WTC11 (cell line): ENCODE data around the gene KCNJ6. TPM values are rescaled to one million over a fixed set of nuclear protein-coding genes. Genes with fewer than 3 reads are reported as not detected.

Source experiments
- CBFB ChIP-seq: sonication (generic); formaldehyde crosslinking; IDR thresholded peaks from 2 replicates; pipeline ENCODE4 v1.8.1; 2022; ENCODE audit warnings: mild to moderate bottlenecking, low read depth, missing genetic modification reagents
- ELF4 ChIP-seq: sonication (generic); formaldehyde crosslinking; IDR thresholded peaks from 2 replicates; pipeline ENCODE4 v1.8.1; 2022; ENCODE audit warnings: low read depth, mild to moderate bottlenecking, moderate library complexity, missing genetic modification reagents
- EMX1 ChIP-seq: fragments of 250-450 bp; sonication (Bioruptor Pico); IDR thresholded peaks from 2 replicates; pipeline ENCODE4 v1.8.0; 2021; ENCODE audit warnings: mild to moderate bottlenecking
- ESRRA ChIP-seq: sonication (generic); formaldehyde crosslinking; IDR thresholded peaks from 2 replicates; pipeline ENCODE4 v1.8.1; 2022; ENCODE audit warnings: mild to moderate bottlenecking, missing genetic modification reagents, borderline replicate concordance
- FOXK1 ChIP-seq: sonication (generic); formaldehyde crosslinking; IDR thresholded peaks from 2 replicates; pipeline ENCODE4 v1.8.0; 2022; ENCODE audit warnings: mild to moderate bottlenecking, moderate library complexity, missing genetic modification reagents
- FOXP1 ChIP-seq: sonication (generic); formaldehyde crosslinking; IDR thresholded peaks from 2 replicates; pipeline ENCODE4 v1.8.0; 2022; ENCODE audit warnings: missing genetic modification reagents, mild to moderate bottlenecking, moderate library complexity, borderline replicate concordance
- GABPB1 ChIP-seq: sonication (generic); formaldehyde crosslinking; IDR thresholded peaks from 2 replicates; pipeline ENCODE4 v1.8.1; 2023; ENCODE audit warnings: mild to moderate bottlenecking, missing genetic modification reagents
- HMGA2 ChIP-seq: fragments of 250-450 bp; sonication (Bioruptor Pico); IDR thresholded peaks from 2 replicates; pipeline ENCODE4 v1.4.0; 2021; ENCODE audit warnings: mild to moderate bottlenecking, moderate library complexity
- KAT7 ChIP-seq: sonication (generic); formaldehyde crosslinking; IDR thresholded peaks from 2 replicates; pipeline ENCODE4 v1.8.1; 2023; ENCODE audit warnings: missing genetic modification reagents, mild to moderate bottlenecking, borderline replicate concordance
- MYBL2 ChIP-seq: sonication (generic); formaldehyde crosslinking; IDR thresholded peaks from 2 replicates; pipeline ENCODE4 v1.8.1; 2023; ENCODE audit warnings: mild to moderate bottlenecking, moderate library complexity, missing genetic modification reagents
- NFE2L1 ChIP-seq: sonication (generic); formaldehyde crosslinking; IDR thresholded peaks from 2 replicates; pipeline ENCODE4 v1.8.1; 2023; ENCODE audit warnings: missing genetic modification reagents
- NR1H2 ChIP-seq: sonication (generic); formaldehyde crosslinking; IDR thresholded peaks from 2 replicates; pipeline ENCODE4 v1.9.0; 2021; ENCODE audit warnings: mild to moderate bottlenecking, moderate library complexity, missing genetic modification reagents
- SMAD4 ChIP-seq: sonication (generic); formaldehyde crosslinking; IDR thresholded peaks from 2 replicates; pipeline ENCODE4 v1.8.0; 2022; ENCODE audit warnings: mild to moderate bottlenecking, missing genetic modification reagents
- SOX15 ChIP-seq: fragments of 250-450 bp; sonication (Bioruptor Pico); IDR thresholded peaks from 2 replicates; pipeline ENCODE4 v1.9.0; 2021; ENCODE audit warnings: mild to moderate bottlenecking
- TEAD1 ChIP-seq: sonication (generic); formaldehyde crosslinking; IDR thresholded peaks from 2 replicates; pipeline ENCODE4 v1.8.0; 2022; ENCODE audit warnings: mild to moderate bottlenecking, missing genetic modification reagents
- ZNF138 ChIP-seq: sonication (generic); formaldehyde crosslinking; conservative IDR thresholded peaks from 2 replicates; pipeline ENCODE4 v1.8.1; 2022; ENCODE audit warnings: mild to moderate bottlenecking, moderate library complexity, missing genetic modification reagents
- ZNF219 ChIP-seq: sonication (generic); formaldehyde crosslinking; IDR thresholded peaks from 2 replicates; pipeline ENCODE4 v1.8.0; 2023; ENCODE audit warnings: missing genetic modification reagents, mild to moderate bottlenecking, borderline replicate concordance
- ZNF232 ChIP-seq: sonication (generic); formaldehyde crosslinking; IDR thresholded peaks from 2 replicates; pipeline ENCODE4 v1.8.0; 2022; ENCODE audit warnings: mild to moderate bottlenecking, missing genetic modification reagents
- ZNF416 ChIP-seq: fragments of 250-450 bp; sonication (Bioruptor Pico); IDR thresholded peaks from 2 replicates; pipeline ENCODE4 v1.9.0; 2021; ENCODE audit warnings: mild to moderate bottlenecking, inconsistent platforms
- ZNF423 ChIP-seq: fragments of 250-450 bp; sonication (Bioruptor Pico); IDR thresholded peaks from 2 replicates; pipeline ENCODE4 v2.1.2; 2022; ENCODE audit warnings: mild to moderate bottlenecking, moderate library complexity
- ZNF671 ChIP-seq: fragments of 250-450 bp; sonication (Bioruptor Pico); IDR thresholded peaks from 2 replicates; pipeline ENCODE4 v1.8.0; 2021; ENCODE audit warnings: mild to moderate bottlenecking
- total RNA-seq: library from RNA; stranded (reverse); gene quantifications from 3 replicates; pipeline ENCODE4 v1.2.3, GENCODE V29; 2021
- TF ChIP-seq, protein P1 (sequence below): sonication (generic); formaldehyde crosslinking; IDR thresholded peaks from 2 replicates; pipeline ENCODE4 v1.8.1; 2023; ENCODE audit warnings: mild to moderate bottlenecking, missing genetic modification reagents
- TF ChIP-seq, protein P2 (sequence below): sonication (generic); formaldehyde crosslinking; IDR thresholded peaks from 2 replicates; pipeline ENCODE4 v1.8.1; 2022; ENCODE audit warnings: mild to moderate bottlenecking, moderate library complexity, missing genetic modification reagents
- TF ChIP-seq, protein P3 (sequence below): fragments of 250-450 bp; sonication (Bioruptor Pico); IDR thresholded peaks from 2 replicates; pipeline ENCODE4 v1.9.0; 2021; ENCODE audit warnings: mild to moderate bottlenecking
- TF ChIP-seq, protein P4 (sequence below): fragments of 250-450 bp; sonication (Bioruptor Pico); IDR thresholded peaks from 2 replicates; pipeline ENCODE4 v1.9.0; 2021; ENCODE audit warnings: mild to moderate bottlenecking, borderline replicate concordance
- TF ChIP-seq, protein P5 (sequence below): sonication (generic); formaldehyde crosslinking; IDR thresholded peaks from 2 replicates; pipeline ENCODE4 v1.8.1; 2022; ENCODE audit warnings: mild to moderate bottlenecking, missing genetic modification reagents, moderate library complexity, borderline replicate concordance
- TF ChIP-seq, protein P6 (sequence below): sonication (generic); formaldehyde crosslinking; IDR thresholded peaks from 2 replicates; pipeline ENCODE4 v1.8.0; 2022; ENCODE audit warnings: mild to moderate bottlenecking, missing genetic modification reagents
- TF ChIP-seq, protein P7 (sequence below): sonication (generic); formaldehyde crosslinking; IDR thresholded peaks from 2 replicates; pipeline ENCODE4 v1.8.0; 2023; ENCODE audit warnings: missing genetic modification reagents
- TF ChIP-seq, protein P8 (sequence below): sonication (generic); formaldehyde crosslinking; IDR thresholded peaks from 2 replicates; pipeline ENCODE4 v1.8.0; 2022; ENCODE audit warnings: mild to moderate bottlenecking, missing genetic modification reagents

The KCNJ6 gene
- total RNA-seq, 1 experiment from 2014 or later = 0.35 TPM

DNA sequence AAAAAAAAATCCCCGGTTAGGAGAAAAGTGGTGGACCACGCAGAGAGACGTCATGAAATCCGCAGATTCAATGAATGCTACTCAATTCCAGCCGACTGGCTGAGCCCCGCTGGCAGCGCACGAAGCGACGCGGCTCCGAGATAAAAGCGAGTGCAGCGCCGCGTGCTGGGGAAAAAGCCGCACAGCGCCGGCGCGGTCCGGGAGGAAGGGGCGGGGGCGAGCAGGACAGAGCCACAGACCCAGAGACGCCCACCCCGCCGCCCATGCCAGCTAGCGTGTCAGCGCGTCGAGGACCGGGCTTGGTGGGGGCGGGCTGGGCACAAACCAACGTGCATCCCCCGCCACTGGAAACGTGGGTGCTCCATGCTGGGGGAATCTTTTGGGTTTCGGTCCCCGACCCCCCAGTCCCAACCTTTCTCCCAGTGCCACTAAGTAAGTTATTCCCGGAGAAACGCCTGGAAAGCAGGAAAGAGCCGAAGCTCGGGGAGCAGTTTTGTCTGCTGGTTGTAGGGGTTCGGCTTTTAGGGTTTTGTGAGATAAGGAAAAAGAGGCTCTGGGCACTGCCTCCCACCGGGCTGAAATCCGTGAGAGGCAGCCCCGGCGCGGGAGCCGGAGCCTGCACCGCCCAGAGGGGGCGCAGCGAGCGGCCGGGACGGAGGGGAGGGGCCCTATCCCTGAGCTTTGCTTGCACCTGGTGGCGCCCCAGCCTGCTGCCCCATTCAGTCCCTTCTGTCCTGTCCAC, at the start of gene KCNJ6 (continued):
- TF ChIP-seq EMX1 (CRISPR knock-in tag) = no peak
- TF ChIP-seq, protein P1, sequence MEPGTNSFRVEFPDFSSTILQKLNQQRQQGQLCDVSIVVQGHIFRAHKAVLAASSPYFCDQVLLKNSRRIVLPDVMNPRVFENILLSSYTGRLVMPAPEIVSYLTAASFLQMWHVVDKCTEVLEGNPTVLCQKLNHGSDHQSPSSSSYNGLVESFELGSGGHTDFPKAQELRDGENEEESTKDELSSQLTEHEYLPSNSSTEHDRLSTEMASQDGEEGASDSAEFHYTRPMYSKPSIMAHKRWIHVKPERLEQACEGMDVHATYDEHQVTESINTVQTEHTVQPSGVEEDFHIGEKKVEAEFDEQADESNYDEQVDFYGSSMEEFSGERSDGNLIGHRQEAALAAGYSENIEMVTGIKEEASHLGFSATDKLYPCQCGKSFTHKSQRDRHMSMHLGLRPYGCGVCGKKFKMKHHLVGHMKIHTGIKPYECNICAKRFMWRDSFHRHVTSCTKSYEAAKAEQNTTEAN (CRISPR knock-in tag) = no peak
- peak; percentile 60; the same call in 1 of the 2 replicates for TF ChIP-seq TEAD1 (CRISPR knock-in tag)
- TF ChIP-seq SOX15 = no peak
- no peak for TF ChIP-seq KAT7 (CRISPR knock-in tag)
- TF ChIP-seq FOXP1 = 0 out of 2 replicates have a peak, but pooled peaks have one; percentile 41
- no peak for TF ChIP-seq HMGA2
- no peak for TF ChIP-seq ESRRA
- peak; percentile 58; the same call in 1 of the 2 replicates for TF ChIP-seq MYBL2 (CRISPR knock-in tag)
- TF ChIP-seq NR1H2 = no peak
- TF ChIP-seq, protein P2, sequence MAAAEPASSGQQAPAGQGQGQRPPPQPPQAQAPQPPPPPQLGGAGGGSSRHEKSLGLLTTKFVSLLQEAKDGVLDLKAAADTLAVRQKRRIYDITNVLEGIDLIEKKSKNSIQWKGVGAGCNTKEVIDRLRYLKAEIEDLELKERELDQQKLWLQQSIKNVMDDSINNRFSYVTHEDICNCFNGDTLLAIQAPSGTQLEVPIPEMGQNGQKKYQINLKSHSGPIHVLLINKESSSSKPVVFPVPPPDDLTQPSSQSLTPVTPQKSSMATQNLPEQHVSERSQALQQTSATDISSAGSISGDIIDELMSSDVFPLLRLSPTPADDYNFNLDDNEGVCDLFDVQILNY (CRISPR knock-in tag) = peak; percentile 67; the same call in 1 of the 2 replicates
- TF ChIP-seq ZNF138 (CRISPR knock-in tag) = no peak
- TF ChIP-seq GABPB1 (CRISPR knock-in tag) = no peak
- TF ChIP-seq NFE2L1 (CRISPR knock-in tag) = no peak
- TF ChIP-seq, protein P3, sequence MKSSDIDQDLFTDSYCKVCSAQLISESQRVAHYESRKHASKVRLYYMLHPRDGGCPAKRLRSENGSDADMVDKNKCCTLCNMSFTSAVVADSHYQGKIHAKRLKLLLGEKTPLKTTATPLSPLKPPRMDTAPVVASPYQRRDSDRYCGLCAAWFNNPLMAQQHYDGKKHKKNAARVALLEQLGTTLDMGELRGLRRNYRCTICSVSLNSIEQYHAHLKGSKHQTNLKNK (CRISPR knock-in tag) = no peak
- no peak for TF ChIP-seq CBFB
- TF ChIP-seq, protein P4, sequence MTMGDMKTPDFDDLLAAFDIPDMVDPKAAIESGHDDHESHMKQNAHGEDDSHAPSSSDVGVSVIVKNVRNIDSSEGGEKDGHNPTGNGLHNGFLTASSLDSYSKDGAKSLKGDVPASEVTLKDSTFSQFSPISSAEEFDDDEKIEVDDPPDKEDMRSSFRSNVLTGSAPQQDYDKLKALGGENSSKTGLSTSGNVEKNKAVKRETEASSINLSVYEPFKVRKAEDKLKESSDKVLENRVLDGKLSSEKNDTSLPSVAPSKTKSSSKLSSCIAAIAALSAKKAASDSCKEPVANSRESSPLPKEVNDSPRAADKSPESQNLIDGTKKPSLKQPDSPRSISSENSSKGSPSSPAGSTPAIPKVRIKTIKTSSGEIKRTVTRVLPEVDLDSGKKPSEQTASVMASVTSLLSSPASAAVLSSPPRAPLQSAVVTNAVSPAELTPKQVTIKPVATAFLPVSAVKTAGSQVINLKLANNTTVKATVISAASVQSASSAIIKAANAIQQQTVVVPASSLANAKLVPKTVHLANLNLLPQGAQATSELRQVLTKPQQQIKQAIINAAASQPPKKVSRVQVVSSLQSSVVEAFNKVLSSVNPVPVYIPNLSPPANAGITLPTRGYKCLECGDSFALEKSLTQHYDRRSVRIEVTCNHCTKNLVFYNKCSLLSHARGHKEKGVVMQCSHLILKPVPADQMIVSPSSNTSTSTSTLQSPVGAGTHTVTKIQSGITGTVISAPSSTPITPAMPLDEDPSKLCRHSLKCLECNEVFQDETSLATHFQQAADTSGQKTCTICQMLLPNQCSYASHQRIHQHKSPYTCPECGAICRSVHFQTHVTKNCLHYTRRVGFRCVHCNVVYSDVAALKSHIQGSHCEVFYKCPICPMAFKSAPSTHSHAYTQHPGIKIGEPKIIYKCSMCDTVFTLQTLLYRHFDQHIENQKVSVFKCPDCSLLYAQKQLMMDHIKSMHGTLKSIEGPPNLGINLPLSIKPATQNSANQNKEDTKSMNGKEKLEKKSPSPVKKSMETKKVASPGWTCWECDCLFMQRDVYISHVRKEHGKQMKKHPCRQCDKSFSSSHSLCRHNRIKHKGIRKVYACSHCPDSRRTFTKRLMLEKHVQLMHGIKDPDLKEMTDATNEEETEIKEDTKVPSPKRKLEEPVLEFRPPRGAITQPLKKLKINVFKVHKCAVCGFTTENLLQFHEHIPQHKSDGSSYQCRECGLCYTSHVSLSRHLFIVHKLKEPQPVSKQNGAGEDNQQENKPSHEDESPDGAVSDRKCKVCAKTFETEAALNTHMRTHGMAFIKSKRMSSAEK (CRISPR knock-in tag) = no peak
- no peak for TF ChIP-seq ZNF416 (CRISPR knock-in tag)
- TF ChIP-seq, protein P5, sequence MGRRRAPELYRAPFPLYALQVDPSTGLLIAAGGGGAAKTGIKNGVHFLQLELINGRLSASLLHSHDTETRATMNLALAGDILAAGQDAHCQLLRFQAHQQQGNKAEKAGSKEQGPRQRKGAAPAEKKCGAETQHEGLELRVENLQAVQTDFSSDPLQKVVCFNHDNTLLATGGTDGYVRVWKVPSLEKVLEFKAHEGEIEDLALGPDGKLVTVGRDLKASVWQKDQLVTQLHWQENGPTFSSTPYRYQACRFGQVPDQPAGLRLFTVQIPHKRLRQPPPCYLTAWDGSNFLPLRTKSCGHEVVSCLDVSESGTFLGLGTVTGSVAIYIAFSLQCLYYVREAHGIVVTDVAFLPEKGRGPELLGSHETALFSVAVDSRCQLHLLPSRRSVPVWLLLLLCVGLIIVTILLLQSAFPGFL (CRISPR knock-in tag) = no peak
- TF ChIP-seq FOXK1 (CRISPR knock-in tag) = no peak; the same call in 1 of the 2 replicates
- no peak for TF ChIP-seq ZNF219 (CRISPR knock-in tag)
- TF ChIP-seq, protein P6, sequence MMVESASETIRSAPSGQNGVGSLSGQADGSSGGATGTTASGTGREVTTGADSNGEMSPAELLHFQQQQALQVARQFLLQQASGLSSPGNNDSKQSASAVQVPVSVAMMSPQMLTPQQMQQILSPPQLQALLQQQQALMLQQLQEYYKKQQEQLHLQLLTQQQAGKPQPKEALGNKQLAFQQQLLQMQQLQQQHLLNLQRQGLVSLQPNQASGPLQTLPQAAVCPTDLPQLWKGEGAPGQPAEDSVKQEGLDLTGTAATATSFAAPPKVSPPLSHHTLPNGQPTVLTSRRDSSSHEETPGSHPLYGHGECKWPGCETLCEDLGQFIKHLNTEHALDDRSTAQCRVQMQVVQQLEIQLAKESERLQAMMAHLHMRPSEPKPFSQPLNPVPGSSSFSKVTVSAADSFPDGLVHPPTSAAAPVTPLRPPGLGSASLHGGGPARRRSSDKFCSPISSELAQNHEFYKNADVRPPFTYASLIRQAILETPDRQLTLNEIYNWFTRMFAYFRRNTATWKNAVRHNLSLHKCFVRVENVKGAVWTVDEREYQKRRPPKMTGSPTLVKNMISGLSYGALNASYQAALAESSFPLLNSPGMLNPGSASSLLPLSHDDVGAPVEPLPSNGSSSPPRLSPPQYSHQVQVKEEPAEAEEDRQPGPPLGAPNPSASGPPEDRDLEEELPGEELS (CRISPR knock-in tag) = 0 out of 2 replicates have a peak, but pooled peaks have one; percentile 17
- TF ChIP-seq, protein P7, sequence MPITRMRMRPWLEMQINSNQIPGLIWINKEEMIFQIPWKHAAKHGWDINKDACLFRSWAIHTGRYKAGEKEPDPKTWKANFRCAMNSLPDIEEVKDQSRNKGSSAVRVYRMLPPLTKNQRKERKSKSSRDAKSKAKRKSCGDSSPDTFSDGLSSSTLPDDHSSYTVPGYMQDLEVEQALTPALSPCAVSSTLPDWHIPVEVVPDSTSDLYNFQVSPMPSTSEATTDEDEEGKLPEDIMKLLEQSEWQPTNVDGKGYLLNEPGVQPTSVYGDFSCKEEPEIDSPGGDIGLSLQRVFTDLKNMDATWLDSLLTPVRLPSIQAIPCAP (CRISPR knock-in tag) = no peak
- TF ChIP-seq, protein P8, sequence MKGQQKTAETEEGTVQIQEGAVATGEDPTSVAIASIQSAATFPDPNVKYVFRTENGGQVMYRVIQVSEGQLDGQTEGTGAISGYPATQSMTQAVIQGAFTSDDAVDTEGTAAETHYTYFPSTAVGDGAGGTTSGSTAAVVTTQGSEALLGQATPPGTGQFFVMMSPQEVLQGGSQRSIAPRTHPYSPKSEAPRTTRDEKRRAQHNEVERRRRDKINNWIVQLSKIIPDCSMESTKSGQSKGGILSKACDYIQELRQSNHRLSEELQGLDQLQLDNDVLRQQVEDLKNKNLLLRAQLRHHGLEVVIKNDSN = no peak
- peak; percentile 57; the same call in 1 of the 2 replicates for TF ChIP-seq ZNF232 (CRISPR knock-in tag)
- TF ChIP-seq ZNF423 = no peak
- TF ChIP-seq SMAD4 = no peak
- no peak for TF ChIP-seq ZNF671 (CRISPR knock-in tag)
- TF ChIP-seq ELF4 (CRISPR knock-in tag) = no peak
